K562 (cell line): Measurements from ENCODE around the gene PIGL. TPM values are rescaled to one million over a fixed set of nuclear protein-coding genes. Genes with fewer than 3 reads are reported as not detected.
A peak's percentile ranks its signal among the peaks of the same experiment; 100 is the strongest.

Source experiments
- C11orf30 ChIP-seq: fragments of 450-650 bp; IDR thresholded peaks from 2 replicates; pipeline ENCODE4 v1.6.1; 2016; ENCODE audit warnings: low read depth, mild to moderate bottlenecking
- CEBPZ ChIP-seq: fragments of 150-350 bp; IDR thresholded peaks from 2 replicates; pipeline ENCODE4 v1.6.1; 2014; ENCODE audit warnings: low read depth, mild to moderate bottlenecking, low read length, borderline replicate concordance
- CSDE1 ChIP-seq, 2 experiments: fragments of 450-650 bp; IDR thresholded peaks; 2 replicates each; pipeline ENCODE4 v1.6.1; 2016; ENCODE audit warnings: mild to moderate bottlenecking in 1 of 2
- DLX4 ChIP-seq: fragments of 250-450 bp; sonication (Bioruptor Pico); IDR thresholded peaks from 2 replicates; pipeline ENCODE4 v1.6.1; 2021; ENCODE audit warnings: mild to moderate bottlenecking
- GTF2B ChIP-seq: IDR thresholded peaks from 2 replicates; pipeline ENCODE4 v1.6.1; 2011; ENCODE audit not compliant: insufficient read length; ENCODE audit errors: extremely low read depth
- HMG20B ChIP-seq: fragments of 250-450 bp; sonication (Bioruptor Pico); IDR thresholded peaks from 2 replicates; pipeline ENCODE4 v1.5.0; 2021; ENCODE audit warnings: mild to moderate bottlenecking
- JUND ChIP-seq, 2 experiments: IDR thresholded peaks; 2 replicates in 1 of 2; 3 replicates in 1 of 2; pipeline ENCODE4 v1.6.1; 2011; ENCODE audit warnings: borderline replicate concordance in 2 of 2, low read depth in 2 of 2, low read length in 2 of 2, improper control_type of control experiment in 1 of 2, missing biosample characterization in 1 of 2, missing genetic modification characterization in 1 of 2, missing genetic modification reagents in 1 of 2
- RCOR1 ChIP-seq, 2 experiments: IDR thresholded peaks; 2 replicates each; pipeline ENCODE4 v1.6.1; 2012; ENCODE audit warnings: low read depth in 2 of 2, low read length in 2 of 2, borderline replicate concordance in 1 of 2, improper control_type of control experiment in 1 of 2
- SIN3A ChIP-seq, 2 experiments: fragments of 150-350 bp in 1 of 2; IDR thresholded peaks; 2 replicates each; pipeline ENCODE4 v1.6.1; 2011 to 2016; ENCODE audit warnings: borderline replicate concordance in 2 of 2, low read depth in 2 of 2, low read length in 2 of 2, mild to moderate bottlenecking in 2 of 2, moderate library complexity in 2 of 2; ENCODE audit not compliant: control insufficient read depth in 1 of 2
- SOX6 ChIP-seq: fragments of 450-650 bp; IDR thresholded peaks from 2 replicates; pipeline ENCODE4 v1.6.1; 2014; ENCODE audit warnings: mild to moderate bottlenecking
- TEAD2 ChIP-seq: fragments of 450-650 bp; IDR thresholded peaks from 2 replicates; pipeline ENCODE4 v1.6.1; 2016; ENCODE audit warnings: missing genetic modification characterization, control low read depth, missing compliant biosample characterization
- ZBTB11 ChIP-seq, 3 experiments: fragments of 200-800 bp in 1 of 3; fragments of 250-450 bp in 1 of 3; fragments of 450-650 bp in 1 of 3; sonication (Bioruptor Pico) in 1 of 3; sonication (Bioruptor generic) in 1 of 3; formaldehyde crosslinking in 1 of 3; IDR thresholded peaks; 2 replicates each; pipeline versions ENCODE4 v1.6.1 to v1.8.0; 2016 to 2022; ENCODE audit warnings: mild to moderate bottlenecking in 2 of 3, missing genetic modification characterization in 2 of 3, missing compliant biosample characterization in 1 of 3, moderate library complexity in 1 of 3
- polyA plus RNA-seq, 8 experiments: library from polyadenylated mRNA; depleted of rRNA in 4 of 8; stranded (reverse) in 5 of 8; unstranded in 3 of 8; fragments of >200 nt; fragmentation: Nextera tagmentation in 2 of 8; fragmentation: Illumina TruSeq in 1 of 8; extraction: Ambion mirVana in 2 of 8; extraction: Trizol in 1 of 8; gene quantifications; 2 replicates each; pipeline versions ENCODE4 v1.2.1 to v1.2.3, GENCODE V29; 2011 to 2014; ENCODE audit warnings: inconsistent platforms in 1 of 8, missing spikeins in 1 of 8
- total RNA-seq, 7 experiments: library from RNA; depleted of rRNA in 6 of 7; stranded (reverse); fragments of >200 nt in 6 of 7; fragmentation: Illumina TruSeq in 2 of 7; extraction: Trizol in 2 of 7; gene quantifications; 2 replicates each; pipeline versions ENCODE4 v1.2.1 to v1.2.3, GENCODE V29; 2011 to 2021; ENCODE audit warnings: low replicate concordance in 1 of 7

PIGL gene
- total and polyA plus RNA-seq, 9 of the 15 experiments (the other 6 are each of a cell fraction or from before 2014, with no cell fraction given): 19.9 to 55.3 (median 29.6) TPM

- peak; percentile 93 to 99 (median 98) for TF ChIP-seq ZBTB11 (CRISPR knock-in tag; IDR thresholded peaks at IDR 0.05)
- TF ChIP-seq SOX6: peak; percentile 52
- peak; percentile 75 for TF ChIP-seq GTF2B
- TF ChIP-seq C11orf30: peak; percentile 96
- peak in 1 of 2 experiments; percentile 56; a peak in 1 of 4 replicates for TF ChIP-seq SIN3A (IDR thresholded peaks at IDR 0.05; ENCODE audit: borderline replicate concordance in 2 of 2, control insufficient read depth in 1 of 2, low read depth in 2 of 2, low read length in 2 of 2)
- no peak for TF ChIP-seq CSDE1 (IDR thresholded peaks at IDR 0.05)
- TF ChIP-seq DLX4 (CRISPR knock-in tag): no peak
- no peak for TF ChIP-seq CEBPZ
- TF ChIP-seq TEAD2 (tag): peak; percentile 58; the same call in 1 of the 2 replicates
- TF ChIP-seq RCOR1 (IDR thresholded peaks at IDR 0.05; ENCODE audit: borderline replicate concordance in 1 of 2, low read depth in 2 of 2, low read length in 2 of 2): 0 out of 4 replicates have a peak, but pooled peaks of 1 of the 2 experiments have one; percentile 8
- TF ChIP-seq HMG20B (CRISPR knock-in tag): no peak
- TF ChIP-seq JUND (IDR thresholded peaks at IDR 0.05; ENCODE audit: borderline replicate concordance, low read depth, low read length): peak; percentile 65
- TF ChIP-seq JUND (tag; IDR thresholded peaks at IDR 0.05; ENCODE audit: borderline replicate concordance, low read depth, low read length): no peak; the same call in 2 of the 3 replicates
These were observed at the start of gene PIGL (continued) for GRCh38 chr17:16217002-16217635.
